NCI-H1048 (cell line): ENCODE results near the gene SMYD5.
"Not testable (repeated sequence)": the region's sequence is repeated elsewhere in the genome, so short reads cannot be mapped to it uniquely, and the experiment has no call there.

Experiments
- DNase-seq: peaks from one replicate; lab custom pipeline; 2025; lab: John Stamatoyannopoulos, UW

The SMYD5 gene

DNA sequence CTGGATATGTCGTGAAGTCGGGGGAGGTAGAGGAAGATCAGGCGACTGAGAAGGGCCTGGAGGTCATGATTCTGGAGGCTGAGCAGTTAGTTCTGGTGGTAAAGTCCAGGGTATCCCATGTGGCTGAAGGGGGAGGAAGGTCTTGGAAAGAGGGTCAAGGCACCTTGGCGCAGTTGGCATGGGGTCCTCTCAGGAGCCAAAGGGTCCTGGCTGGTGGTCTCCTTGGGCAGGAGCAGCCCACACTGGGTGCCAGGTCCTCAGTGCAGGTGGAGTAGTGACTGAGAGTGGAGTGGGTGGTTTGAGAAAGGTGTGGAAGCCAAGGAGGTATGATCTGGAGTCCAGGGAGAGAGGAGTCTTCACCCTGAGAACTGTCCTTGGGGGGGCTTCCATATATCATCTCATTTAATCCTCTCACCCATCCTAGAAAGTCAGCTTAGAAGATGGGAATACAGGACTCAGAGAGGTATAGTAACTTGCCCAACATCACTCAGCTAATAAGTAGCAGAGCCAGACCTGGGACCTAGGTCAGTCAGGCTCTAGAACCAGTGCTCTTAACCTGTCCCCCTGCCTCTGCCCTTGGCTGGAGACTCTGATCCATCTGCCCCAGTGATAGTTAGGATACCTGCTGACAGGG lies 45.8 kb downstream of the SMYD5 start:
- no peak for DNase-seq

- no peak for DNase-seq
Measured at GRCh38 chr2:73260338-73260984, 46.4 kb downstream of the SMYD5 start.

GRCh38 chr2:73262108-73262651 lies 48.1 kb downstream of the SMYD5 start:
- DNase-seq = no peak

DNA sequence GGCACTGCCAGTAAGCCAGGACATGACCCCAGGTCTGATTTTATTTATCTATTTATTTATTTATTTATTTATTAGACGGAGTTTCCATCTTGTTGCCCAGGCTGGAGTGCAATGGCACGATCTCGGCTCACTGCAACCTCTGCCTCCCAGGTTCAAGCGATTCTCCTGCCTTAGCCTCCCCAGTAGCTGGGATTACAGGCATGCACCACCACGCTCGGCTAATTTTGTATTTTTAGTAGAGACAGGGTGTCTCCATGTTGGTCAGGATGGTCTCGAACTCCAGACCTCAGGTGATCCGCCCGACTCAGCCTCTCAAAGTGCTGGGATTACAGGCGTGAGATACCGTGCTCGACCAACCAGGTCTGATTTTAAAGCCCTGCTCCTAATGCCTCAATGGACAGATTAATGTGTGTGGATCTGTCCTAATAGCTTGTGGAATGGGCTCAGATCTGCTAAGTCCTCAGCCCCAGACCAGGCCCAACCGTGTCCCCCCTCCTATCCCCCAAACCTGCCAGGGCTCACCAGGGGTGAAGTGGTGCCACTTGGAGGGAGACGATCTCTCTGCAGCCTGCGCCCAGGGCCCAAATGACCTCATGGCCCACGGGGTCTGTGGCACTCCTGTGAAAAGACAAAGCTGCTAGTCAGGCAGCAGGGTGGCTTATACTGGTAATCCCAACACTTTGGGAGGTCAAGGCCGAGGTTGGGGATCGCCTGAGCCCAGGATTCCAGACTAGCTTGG lies 48.8 kb downstream of the SMYD5 start:
- DNase-seq = not testable (repeated sequence)

DNA sequence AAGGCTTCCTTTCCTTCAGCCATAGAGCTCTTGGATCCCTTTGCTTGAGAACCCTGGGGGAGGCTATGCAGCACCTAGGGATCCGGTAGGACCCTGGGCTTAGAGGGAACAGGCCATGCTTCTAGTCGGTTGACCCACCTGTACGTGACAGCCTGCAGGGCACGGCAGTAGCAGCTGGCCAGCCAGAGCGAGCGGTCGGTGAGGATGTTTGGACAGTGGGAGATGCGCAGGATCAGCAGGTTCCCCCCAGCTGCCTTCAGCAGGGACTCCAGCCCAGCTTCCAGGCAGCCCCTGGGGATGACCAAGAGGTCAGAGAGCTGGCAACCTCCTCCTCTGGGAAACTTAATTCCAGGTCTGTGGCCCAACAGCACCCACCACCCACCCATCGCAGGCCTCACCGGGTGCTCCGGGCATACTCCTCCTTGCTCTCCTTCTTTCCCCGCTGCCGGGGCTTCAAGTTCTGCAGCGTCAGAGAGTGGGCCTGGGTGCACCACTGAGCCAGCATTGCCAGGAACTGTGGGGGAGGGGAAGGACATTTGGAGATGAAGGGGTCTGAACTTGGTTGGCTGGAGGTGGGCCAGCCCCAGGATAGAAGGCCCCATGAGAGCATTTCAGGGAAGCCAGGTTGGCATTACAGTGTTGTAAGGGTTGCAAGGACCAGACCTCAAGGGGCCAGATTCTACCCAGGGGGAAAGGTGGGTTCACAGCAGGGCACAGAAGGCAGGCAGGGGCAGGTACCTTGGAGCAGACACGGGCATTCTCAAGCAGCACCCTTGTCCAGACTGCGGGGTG lies 49.7 kb downstream of the SMYD5 start:
- DNase-seq = no peak

GRCh38 chr2:73264332-73264606 lies 50.2 kb downstream of the SMYD5 start:
- DNase-seq = no peak

DNA sequence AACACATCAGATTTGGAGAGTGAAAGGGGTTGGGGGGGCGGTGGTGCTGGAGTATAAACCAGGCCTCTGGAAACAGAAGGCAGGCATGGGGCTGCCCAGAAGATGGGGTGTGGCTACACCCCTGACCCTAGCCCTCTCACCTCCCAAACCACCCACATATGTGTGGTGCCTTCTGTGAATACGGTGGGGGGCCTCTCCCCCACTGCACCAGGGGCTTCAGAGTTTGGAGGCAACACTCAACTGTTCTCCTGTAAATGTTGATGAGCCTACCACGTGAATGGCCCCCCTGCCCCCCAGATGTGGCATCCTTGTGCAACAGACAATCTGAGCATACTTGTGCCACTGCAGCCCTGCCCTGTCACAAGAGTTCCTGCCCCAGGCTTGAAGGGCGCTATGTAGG lies 50.7 kb downstream of the SMYD5 start:
- DNase-seq = no peak

- DNase-seq = no peak
Measured at GRCh38 chr2:73265298-73266060, 51.4 kb downstream of the SMYD5 start.

DNA sequence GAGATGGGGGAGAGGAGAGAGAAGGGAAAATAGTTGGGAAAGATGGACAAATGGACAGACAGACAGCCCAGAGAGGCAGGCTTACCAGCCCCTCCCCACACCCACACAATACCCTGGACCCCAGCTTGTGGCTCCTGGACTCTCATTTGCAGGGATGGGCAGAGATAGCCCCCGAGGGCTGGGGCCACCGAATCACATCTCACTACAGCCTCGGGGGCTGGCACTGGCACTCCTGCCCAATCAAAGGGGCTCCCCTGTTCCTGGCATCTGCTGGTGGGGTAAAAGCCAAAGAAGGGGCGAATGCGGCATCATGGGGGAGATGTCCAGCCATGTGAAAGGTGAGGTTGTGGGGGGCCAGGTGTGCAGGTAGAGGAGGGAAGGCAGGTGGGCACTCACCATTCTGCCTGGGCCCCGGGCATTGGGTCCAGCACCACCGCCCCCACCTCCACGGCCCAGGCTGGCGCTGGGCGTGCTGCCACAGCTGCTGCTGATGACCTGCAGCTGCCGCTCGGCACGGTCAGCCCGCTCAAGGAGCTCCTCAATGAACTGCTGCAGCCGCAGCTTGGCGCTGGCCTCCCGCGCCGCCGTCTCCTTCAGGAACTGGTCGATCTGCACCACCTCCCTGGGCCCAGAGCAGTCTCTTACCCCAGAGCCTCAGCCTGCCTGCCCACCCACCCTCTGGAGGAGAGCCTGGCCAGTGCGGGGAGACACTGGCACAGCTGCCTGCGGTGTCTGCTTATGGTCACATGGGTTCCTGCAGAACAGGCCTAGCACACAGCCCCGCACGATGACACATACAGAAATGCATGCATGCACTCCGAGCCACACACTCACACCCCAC lies 52.2 kb downstream of the SMYD5 start:
- DNase-seq = no peak

- no peak for DNase-seq
Measured at GRCh38 chr2:73267008-73267407, 53.0 kb downstream of the SMYD5 start.

- DNase-seq = no peak
Measured at GRCh38 chr2:73268366-73268829, 54.4 kb downstream of the SMYD5 start.

- peak; percentile 48 for DNase-seq
Measured at GRCh38 chr2:73268830-73269685, 55.0 kb downstream of the SMYD5 start.

DNA sequence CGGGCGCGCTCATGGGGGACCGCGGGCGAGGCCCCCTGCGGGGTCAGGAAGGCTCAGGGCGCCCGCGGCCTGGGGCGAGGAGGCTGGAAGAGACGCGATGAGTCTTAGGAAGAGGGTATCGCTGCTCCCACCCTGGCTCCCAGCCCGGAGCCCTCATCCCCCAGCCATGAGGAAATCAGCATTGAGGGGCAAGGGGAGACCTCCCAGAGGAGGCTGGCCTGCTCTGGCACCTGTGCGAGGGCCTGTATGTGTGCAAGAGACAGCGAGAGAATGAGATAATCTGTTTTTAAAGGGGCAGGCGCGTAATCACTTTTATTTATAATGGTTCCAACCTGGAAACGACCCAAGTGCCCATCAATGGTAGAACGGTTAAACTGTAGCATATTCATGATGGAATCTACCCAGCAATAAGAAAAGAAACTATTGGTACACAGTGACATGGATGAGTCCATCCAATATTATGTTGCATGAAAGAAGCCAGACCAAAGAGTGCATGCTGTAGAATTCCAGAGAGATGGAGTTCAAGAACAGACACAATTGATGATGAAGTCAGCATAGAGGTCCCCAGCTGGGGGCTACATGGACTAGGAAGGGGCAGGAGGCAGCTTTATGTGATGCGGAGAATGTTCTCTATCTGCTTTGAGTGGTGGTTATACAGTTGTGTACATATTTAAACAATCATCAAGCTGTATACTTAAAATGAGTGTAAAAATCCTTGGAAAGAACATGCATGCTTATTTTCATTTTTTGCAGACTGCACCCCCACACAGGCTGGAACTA lies 55.8 kb downstream of the SMYD5 start:
- no peak for DNase-seq

GRCh38 chr2:73272270-73272669 lies 58.2 kb downstream of the SMYD5 start:
- DNase-seq = no peak
